H1 (cell line): ENCODE measurements around the gene SPDEF. TPM values are rescaled to one million over a fixed set of nuclear protein-coding genes. Genes with fewer than 3 reads are reported as not detected.

ENCODE experiments used
- CTCF ChIA-PET: fragments of 300-600 bp; sonication (Branson Sonifier 250); formaldehyde crosslinking; loops from one replicate; lab custom pipeline; 2021; ENCODE audit not compliant: partially characterized antibody; lab: Charles Lee
- POLR2A ChIA-PET: fragments of 300-600 bp; sonication (Branson Sonifier 250); formaldehyde crosslinking; loops from one replicate; lab custom pipeline; 2021; ENCODE audit warnings: inconsistent platforms; ENCODE audit not compliant: partially characterized antibody; lab: Charles Lee
- DNase-seq, 2 experiments: peaks; one replicate each; pipeline versions ENCODE4 v3.0.0 to v3.0.0-alpha.2; 2010 to 2022; ENCODE audit warnings: low spot score in 2 of 2, low read depth in 1 of 2, mixed read lengths in 1 of 2
- FAIRE-seq: peaks from 2 replicates; lab custom pipeline; 2011; peaks lifted over from hg19 to GRCh38; lab: Jason Lieb, UNC
- H2AFZ ChIP-seq: 2 replicates; pipeline ENCODE4 v1.8.1; 2012; ENCODE audit warnings: low read length, inconsistent platforms
- H2AK5ac ChIP-seq: 2 replicates; pipeline ENCODE4 v1.6.1; 2013; ENCODE audit warnings: low read depth, low read length
- H2BK120ac ChIP-seq: replicated peaks from 2 replicates; pipeline ENCODE3; 2013; ENCODE audit warnings: low read depth, low read length, inconsistent platforms
- H2BK12ac ChIP-seq: 2 replicates; pipeline ENCODE4 v1.6.1; 2013; ENCODE audit warnings: low read depth, low read length
- H2BK15ac ChIP-seq: 2 replicates; pipeline ENCODE4 v1.6.1; 2013; ENCODE audit warnings: low read length
- H2BK20ac ChIP-seq: 2 replicates; pipeline ENCODE4 v1.6.1; 2013; ENCODE audit warnings: low read length
- H2BK5ac ChIP-seq: 2 replicates; pipeline ENCODE4 v1.6.1; 2013; ENCODE audit warnings: low read depth, low read length
- H3K14ac ChIP-seq: 2 replicates; pipeline ENCODE4 v1.6.1; 2013; ENCODE audit warnings: inconsistent platforms; ENCODE audit not compliant: insufficient read length
- H3K18ac ChIP-seq: 2 replicates; pipeline ENCODE4 v1.6.1; 2013; ENCODE audit warnings: low read length; ENCODE audit errors: extremely low read depth
- H3K23ac ChIP-seq: 2 replicates; pipeline ENCODE4 v1.6.1; 2013; ENCODE audit warnings: inconsistent platforms; ENCODE audit not compliant: insufficient read length
- H3K23me2 ChIP-seq: 2 replicates; pipeline ENCODE4 v1.6.1; 2013; ENCODE audit warnings: low read depth, low read length
- H3K27ac ChIP-seq: 2 replicates; pipeline ENCODE4 v1.6.1; 2011; ENCODE audit warnings: low read depth, low read length, inconsistent platforms
- H3K27me3 ChIP-seq, 4 experiments: replicated peaks in 1 of 4; 1 replicate in 1 of 4; 2 replicates in 3 of 4; pipeline versions ENCODE4 v1.6.1 to v1.8.1; 2011 to 2013; ENCODE audit warnings: low read length in 3 of 4, mild to moderate bottlenecking in 3 of 4, inconsistent platforms in 2 of 4, mixed read lengths in 2 of 4, moderate library complexity in 1 of 4; ENCODE audit not compliant: control insufficient read depth in 3 of 4, insufficient read depth in 3 of 4; ENCODE audit errors: extremely low read depth in 1 of 4
- H3K36me3 ChIP-seq, 4 experiments: 2 replicates each; pipeline versions ENCODE4 v1.6.1 to v1.8.1; 2011 to 2013; ENCODE audit warnings: mild to moderate bottlenecking in 4 of 4, low read length in 3 of 4, moderate library complexity in 2 of 4, control low read depth in 1 of 4, inconsistent platforms in 1 of 4; ENCODE audit not compliant: insufficient read depth in 4 of 4, control insufficient read depth in 2 of 4
- H3K4ac ChIP-seq: replicated peaks from 2 replicates; pipeline ENCODE3; 2013; ENCODE audit warnings: low read length, low read depth, mixed read lengths, inconsistent platforms; ENCODE audit not compliant: insufficient read length
- H3K4me1 ChIP-seq, 4 experiments: replicated peaks in 1 of 4; 1 replicate in 1 of 4; 2 replicates in 3 of 4; pipeline versions ENCODE4 v1.6.1 to v1.8.1; 2011 to 2013; ENCODE audit warnings: low read length in 3 of 4, inconsistent platforms in 2 of 4, mixed read lengths in 1 of 4; ENCODE audit not compliant: insufficient read depth in 4 of 4, control insufficient read depth in 3 of 4
- H3K4me2 ChIP-seq, 2 experiments: 2 replicates each; pipeline versions ENCODE4 v1.6.1 to v1.8.1; 2011 to 2013; ENCODE audit warnings: low read depth in 2 of 2, low read length in 2 of 2, control low read depth in 1 of 2, inconsistent platforms in 1 of 2, mild to moderate bottlenecking in 1 of 2; ENCODE audit not compliant: insufficient read depth in 1 of 2
- H3K4me3 ChIP-seq, 4 experiments: fragments of 200-600, 300-600 bp in 1 of 4; sonication (generic), shearing (Covaris generic), sonication (Bioruptor Twin) in 1 of 4; 2 replicates each; pipeline versions ENCODE4 v1.5.1 to v1.8.1; 2011 to 2016; ENCODE audit warnings: low read length in 4 of 4, low read depth in 3 of 4, control low read depth in 2 of 4, inconsistent platforms in 2 of 4, mild to moderate bottlenecking in 2 of 4, mixed read lengths in 1 of 4, moderate library complexity in 1 of 4; ENCODE audit not compliant: insufficient read depth in 2 of 4; ENCODE audit errors: extremely low read depth in 1 of 4
- H3K56ac ChIP-seq: replicated peaks from 2 replicates; pipeline ENCODE3; 2013; ENCODE audit warnings: low read depth, mild to moderate bottlenecking, mixed read lengths, low read length, inconsistent platforms; ENCODE audit not compliant: insufficient read length
- H3K79me1 ChIP-seq: 2 replicates; pipeline ENCODE4 v1.6.1; 2013; ENCODE audit warnings: low read depth, low read length, control low read depth
- H3K79me2 ChIP-seq, 2 experiments: 2 replicates each; pipeline versions ENCODE4 v1.6.1 to v1.8.1; 2012 to 2013; ENCODE audit warnings: low read length in 2 of 2, mild to moderate bottlenecking in 2 of 2, inconsistent platforms in 1 of 2; ENCODE audit not compliant: insufficient read depth in 2 of 2, control insufficient read depth in 1 of 2
- H3K9ac ChIP-seq, 4 experiments: replicated peaks in 1 of 4; 1 replicate in 1 of 4; 2 replicates in 3 of 4; pipeline versions ENCODE4 v1.6.1 to v1.8.1; 2011 to 2013; ENCODE audit warnings: low read depth in 3 of 4, low read length in 3 of 4, control low read depth in 2 of 4, mild to moderate bottlenecking in 2 of 4, moderate library complexity in 2 of 4, inconsistent platforms in 1 of 4; ENCODE audit errors: extremely low read depth in 1 of 4
- H3K9me3 ChIP-seq, 2 experiments: 2 replicates each; pipeline versions ENCODE4 v1.6.1 to v1.8.1; 2012 to 2013; ENCODE audit warnings: mild to moderate bottlenecking in 2 of 2, moderate library complexity in 2 of 2, control low read depth in 1 of 2, inconsistent platforms in 1 of 2, low read depth in 1 of 2, low read length in 1 of 2, mixed read lengths in 1 of 2; ENCODE audit not compliant: insufficient read depth in 2 of 2
- H4K20me1 ChIP-seq, 2 experiments: replicated peaks in 1 of 2; 2 replicates each; pipeline versions ENCODE3 to v1.8.1; 2011 to 2013; ENCODE audit warnings: inconsistent platforms in 2 of 2, low read length in 2 of 2, mild to moderate bottlenecking in 1 of 2; ENCODE audit not compliant: insufficient read depth in 2 of 2, control insufficient read depth in 1 of 2
- H4K5ac ChIP-seq: 2 replicates; pipeline ENCODE4 v1.6.1; 2013; ENCODE audit warnings: low read length, low read depth, mixed read lengths, inconsistent platforms; ENCODE audit not compliant: insufficient read length
- H4K8ac ChIP-seq: 2 replicates; pipeline ENCODE4 v1.8.0; 2013; ENCODE audit warnings: mild to moderate bottlenecking, moderate library complexity, low read length, inconsistent platforms; ENCODE audit not compliant: insufficient read depth; ENCODE audit errors: extremely low read depth
- H4K91ac ChIP-seq: replicated peaks from 2 replicates; pipeline ENCODE3; 2013; ENCODE audit warnings: low read length, mixed read lengths, inconsistent platforms; ENCODE audit not compliant: insufficient read length
- CEBPB ChIP-seq: IDR thresholded peaks from 2 replicates; pipeline ENCODE4 v1.6.1; 2012; ENCODE audit warnings: low read depth, low read length
- E2F6 ChIP-seq: IDR thresholded peaks from 2 replicates; pipeline ENCODE4 v1.6.1; 2012; ENCODE audit warnings: inconsistent platforms
- HDAC6 ChIP-seq: IDR thresholded peaks from one replicate; pipeline ENCODE4 v1.7.1; 2012; ENCODE audit warnings: low read depth, mild to moderate bottlenecking, inconsistent platforms, low read length, moderate library complexity
- PHF8 ChIP-seq: fragments of 200-600 bp; sonication (generic); conservative IDR thresholded peaks from 2 replicates; pipeline ENCODE4 v1.7.1; 2012; ENCODE audit warnings: low read depth, mild to moderate bottlenecking, inconsistent platforms, low read length, moderate library complexity
- RFX5 ChIP-seq: IDR thresholded peaks from 2 replicates; pipeline ENCODE4 v1.6.1; 2011; ENCODE audit warnings: low read depth, low read length, improper control_type of control experiment, borderline replicate concordance
- RXRA ChIP-seq: IDR thresholded peaks from 2 replicates; pipeline ENCODE4 v1.6.1; 2011; ENCODE audit warnings: low read depth, mild to moderate bottlenecking, low read length, moderate library complexity; ENCODE audit not compliant: insufficient read depth
- SIRT6 ChIP-seq: IDR thresholded peaks from one replicate; pipeline ENCODE4 v1.7.1; 2012; ENCODE audit warnings: low read length, inconsistent platforms
- SP4 ChIP-seq: IDR thresholded peaks from 2 replicates; pipeline ENCODE4 v1.6.1; 2012; ENCODE audit warnings: low read length, inconsistent platforms
- SRF ChIP-seq: IDR thresholded peaks from 2 replicates; pipeline ENCODE4 v1.6.1; 2011; ENCODE audit warnings: mild to moderate bottlenecking, low read depth, low read length, moderate library complexity
- TAF7 ChIP-seq: optimal IDR thresholded peaks from 2 replicates; pipeline ENCODE3; 2011; ENCODE audit warnings: low read depth, mild to moderate bottlenecking, inconsistent platforms, low read length, moderate library complexity, borderline replicate concordance
- WGBS, 2 experiments: shearing (Covaris generic) in 1 of 2; methylation state at CpG; one replicate each; pipeline versions ENCODE4 v1.1.6 to v1.1.7; 2013 to 2015; ENCODE audit warnings: low lambda C conversion rate in 2 of 2, mixed read lengths in 2 of 2, inconsistent platforms in 1 of 2, low coverage in 1 of 2, missing lambda C conversion rate in 1 of 2; ENCODE audit not compliant: insufficient replicate concordance in 2 of 2, insufficient coverage in 1 of 2, insufficient read length in 1 of 2; ENCODE audit errors: extremely low coverage in 1 of 2, missing lambda C conversion rate in 1 of 2; 5-methylcytosine and 5-hydroxymethylcytosine counted together
- polyA plus RNA-seq, 7 experiments: library from polyadenylated mRNA; depleted of rRNA in 3 of 7; stranded (reverse) in 5 of 7; unstranded in 2 of 7; fragments of >200 nt in 5 of 7; fragments of 200-250 nt in 2 of 7; gene quantifications; 1 replicate in 5 of 7; 2 replicates in 1 of 7; 4 replicates in 1 of 7; pipeline versions ENCODE4 v1.2.1 to v1.2.3, GENCODE V29; 2011 to 2013; ENCODE audit warnings: missing spikeins in 2 of 7, mixed read lengths in 2 of 7
- total RNA-seq: library from RNA; stranded (reverse); fragmentation: NEBNext Ultra II Directional; extraction: Animal tissue kit (Norgen Biotek cat#: 25700); gene quantifications from 2 replicates; pipeline ENCODE4 v1.2.1, GENCODE V29; 2021

SPDEF gene
- total and polyA plus RNA-seq, 2 of the 8 experiments (the other 6 are each of a cell fraction or from before 2014, with no cell fraction given), result 0.15 to 0.30 TPM

- ChIA-PET POLR2A (interaction anchor here (0.8 to 2.7 kb wide), 11 partner anchors 12 to 278 kb away, joined by 3 to 15 read pairs (median 3); partner anchors contain the start of genes HMGA1 and PACSIN1), CTCF (interaction anchor here (1.1 to 4.5 kb wide), 6 partner anchors 8 to 94 kb away, joined by 3 to 23 read pairs (median 4); no protein-coding TSS in a partner anchor)
- peak in 1 of 2 experiments; percentile 74 for DNase-seq
- TF ChIP-seq HDAC6, result no peak
- no peak for TF ChIP-seq RFX5
- TF ChIP-seq SP4, result no peak
- no peak for TF ChIP-seq RXRA
- TF ChIP-seq PHF8, result no peak
- no peak for TF ChIP-seq SIRT6
- no peak for TF ChIP-seq CEBPB
- TF ChIP-seq SRF, result no peak
- no peak for TF ChIP-seq TAF7
- no peak for TF ChIP-seq E2F6
Observed at GRCh38 chr6:34514593-34515472, 41.3 kb downstream of the SPDEF start.

More at GRCh38 chr6:34514593-34515472, 41.3 kb downstream of the SPDEF start:
- H2AFZ ChIP-seq, result 0 out of 2 replicates have a peak overlapping the region, but pooled peaks have one; percentile 13
- 0 out of 2 replicates have a peak overlapping the region, but pooled peaks have one; percentile 29 for H2BK15ac ChIP-seq
- no peak overlapping the region for H2BK20ac ChIP-seq
- no peak overlapping the region; the same call in 1 of the 2 replicates for H4K8ac ChIP-seq
- H3K27me3 ChIP-seq, result peaks cover 0 to 6% (median 1%) of the 10 kb centered on the region in 4 experiments; a peak in 2 of 7 replicates
- peak overlapping the region; percentile 24 to 70 (median 64) for H3K4me3 ChIP-seq
- no peaks in the 10 kb centered on the region for H3K36me3 ChIP-seq
- H3K4me2 ChIP-seq, result peak overlapping the region; percentile 62 to 83
- H3K14ac ChIP-seq, result no peak overlapping the region
- H3K18ac ChIP-seq, result no peak overlapping the region; the same call in 1 of the 2 replicates
- H4K20me1 ChIP-seq, result peaks cover 0 to 4% of the 10 kb centered on the region in 2 experiments
- H3K4me1 ChIP-seq, result peaks cover 0 to 17% (median 9%) of the 10 kb centered on the region in 4 experiments; a peak in 5 of 7 replicates
- H2BK5ac ChIP-seq, result 0 out of 2 replicates have a peak overlapping the region, but pooled peaks have one; percentile 18
- no peak overlapping the region for H2AK5ac ChIP-seq
- no peak overlapping the region for H3K4ac ChIP-seq
- H3K27ac ChIP-seq, result no peak overlapping the region
- H2BK120ac ChIP-seq, result no peak overlapping the region
- no peak overlapping the region for H4K91ac ChIP-seq
- H3K23ac ChIP-seq, result no peak overlapping the region
- FAIRE-seq, result no peak
- no peak overlapping the region; the same call in 1 of the 2 replicates for H2BK12ac ChIP-seq
- no peak overlapping the region for H4K5ac ChIP-seq
- H3K23me2 ChIP-seq, result peaks cover 12% of the 10 kb centered on the region
- no peaks in the 10 kb centered on the region for H3K9me3 ChIP-seq
- H3K56ac ChIP-seq, result no peak overlapping the region
- peaks cover 3% of the 10 kb centered on the region; the same call in 1 of the 2 replicates for H3K79me1 ChIP-seq
- H3K9ac ChIP-seq, result no peak overlapping the region
- WGBS, 2 experiments, result 15% methylated on average over 30 of the region's 34 CpGs; no CpG with 5 or more reads in 1 of the 2 experiments
- no peaks in the 10 kb centered on the region for H3K79me2 ChIP-seq
